CD14-positive monocyte (primary cell): Measurements from ENCODE around the gene BBS4. TPM values are rescaled to one million over a fixed set of nuclear protein-coding genes. Genes with fewer than 3 reads are reported as not detected.
"Not testable (repeated sequence)": the region's sequence is repeated elsewhere in the genome, so short reads cannot be mapped to it uniquely, and the experiment has no call there.

Experiments used
- DNase-seq, 3 donors: peaks; one replicate each; pipeline ENCODE4 v3.0.0-alpha.2; 2011 to 2022
- H2AFZ ChIP-seq: 2 replicates; pipeline ENCODE4 v1.6.0; 2012; ENCODE audit warnings: mild to moderate bottlenecking, low read depth, low read length, inconsistent platforms; ENCODE audit not compliant: insufficient read depth, poor library complexity, severe bottlenecking
- H3K27ac ChIP-seq, 2 donors: 1 replicate in 1 of 2; 2 replicates in 1 of 2; pipeline ENCODE4 v1.5.1; 2012 to 2013; ENCODE audit warnings: low read length in 2 of 2, control low read depth in 1 of 2, inconsistent platforms in 1 of 2, low read depth in 1 of 2, mild to moderate bottlenecking in 1 of 2
- H3K27me3 ChIP-seq, 2 donors: one replicate each; pipeline versions ENCODE4 v1.6.0 to v1.6.1; 2011 to 2013; ENCODE audit warnings: low read length in 2 of 2; ENCODE audit not compliant: control insufficient read depth in 2 of 2, insufficient read depth in 2 of 2
- H3K36me3 ChIP-seq, 2 donors: replicated peaks in 1 of 2; 1 replicate in 1 of 2; 2 replicates in 1 of 2; pipeline versions ENCODE4 v1.5.1 to v1.6.1; 2012 to 2013; ENCODE audit warnings: low read length in 2 of 2, control low read depth in 1 of 2, inconsistent platforms in 1 of 2, mild to moderate bottlenecking in 1 of 2; ENCODE audit not compliant: insufficient read depth in 2 of 2, control insufficient read depth in 1 of 2
- H3K4me1 ChIP-seq, 2 donors: 1 replicate in 1 of 2; 2 replicates in 1 of 2; pipeline versions ENCODE4 v1.5.1 to v1.6.1; 2012 to 2013; ENCODE audit warnings: low read length in 2 of 2, control low read depth in 1 of 2, inconsistent platforms in 1 of 2, mild to moderate bottlenecking in 1 of 2, moderate library complexity in 1 of 2; ENCODE audit not compliant: insufficient read depth in 2 of 2, control insufficient read depth in 1 of 2
- H3K4me2 ChIP-seq: replicated peaks from 2 replicates; pipeline ENCODE3; 2012; ENCODE audit warnings: low read length, moderate library complexity, mild to moderate bottlenecking; ENCODE audit not compliant: poor library complexity, severe bottlenecking; ENCODE audit errors: extremely low read depth
- H3K4me3 ChIP-seq, 3 experiments: fragments of 200-600 bp in 1 of 3; sonication (generic) in 1 of 3; replicated peaks in 1 of 3; 1 replicate in 2 of 3; 2 replicates in 1 of 3; pipeline ENCODE4 v1.5.1; 2011 to 2013; ENCODE audit warnings: low read length in 3 of 3, mild to moderate bottlenecking in 3 of 3, control low read depth in 2 of 3, low read depth in 2 of 3, inconsistent platforms in 1 of 3, moderate library complexity in 1 of 3
- H3K79me2 ChIP-seq: 2 replicates; pipeline ENCODE4 v1.6.0; 2012; ENCODE audit warnings: mild to moderate bottlenecking, control low read depth, inconsistent platforms, low read length, moderate library complexity; ENCODE audit not compliant: insufficient read depth
- H3K9ac ChIP-seq: 2 replicates; pipeline ENCODE4 v1.6.0; 2017; ENCODE audit warnings: low read length, mild to moderate bottlenecking; ENCODE audit not compliant: insufficient read depth, poor library complexity, severe bottlenecking
- H3K9me3 ChIP-seq, 2 donors: replicated peaks in 1 of 2; 1 replicate in 1 of 2; 2 replicates in 1 of 2; pipeline versions ENCODE4 v1.5.1 to v1.6.1; 2012 to 2013; ENCODE audit warnings: low read length in 2 of 2, control low read depth in 1 of 2; ENCODE audit not compliant: control insufficient read depth in 1 of 2, insufficient read depth in 1 of 2
- H4K20me1 ChIP-seq: 2 replicates; pipeline ENCODE4 v1.6.0; 2012; ENCODE audit warnings: mild to moderate bottlenecking, low read length, control low read depth, moderate library complexity; ENCODE audit not compliant: insufficient read depth
- H3K27ac Mint-ChIP-seq, 7 donors: one replicate each; pipeline ENCODE4 v1.8.0; 2020; ENCODE audit warnings: mild to moderate bottlenecking in 7 of 7, mixed read lengths in 7 of 7, moderate library complexity in 6 of 7, inconsistent platforms in 2 of 7
- H3K27me3 Mint-ChIP-seq, 3 donors: one replicate each; pipeline ENCODE4 v1.8.0; 2021 to 2022; ENCODE audit warnings: low read depth in 3 of 3, mild to moderate bottlenecking in 3 of 3, mixed read lengths in 3 of 3, moderate library complexity in 3 of 3, inconsistent platforms in 1 of 3
- H3K36me3 Mint-ChIP-seq, 2 donors: one replicate each; pipeline ENCODE4 v1.8.0; 2020; ENCODE audit warnings: mixed read lengths in 2 of 2, inconsistent platforms in 1 of 2, mild to moderate bottlenecking in 1 of 2
- H3K4me1 Mint-ChIP-seq: one replicate; pipeline ENCODE4 v1.8.0; 2020; ENCODE audit warnings: mild to moderate bottlenecking, mixed read lengths
- H3K4me3 Mint-ChIP-seq, 2 donors: one replicate each; pipeline ENCODE4 v1.8.0; 2020; ENCODE audit warnings: mild to moderate bottlenecking in 2 of 2, mixed read lengths in 2 of 2, moderate library complexity in 1 of 2
- H3K9me3 Mint-ChIP-seq, 7 donors: one replicate each; pipeline ENCODE4 v1.8.0; 2020 to 2022; ENCODE audit warnings: mixed read lengths in 7 of 7, mild to moderate bottlenecking in 6 of 7, moderate library complexity in 6 of 7, inconsistent platforms in 2 of 7
- CTCF ChIP-seq: fragments of 200-600 bp; IDR thresholded peaks from one replicate; pipeline ENCODE4 v1.8.0; 2022; ENCODE audit warnings: antibody characterized with exemption, mild to moderate bottlenecking
- WGBS: methylation state at CpG from one replicate; pipeline ENCODE4 v1.1.5; 2013; ENCODE audit warnings: missing lambda C conversion rate; ENCODE audit not compliant: insufficient coverage; 5-methylcytosine and 5-hydroxymethylcytosine counted together
- intact Hi-C, 2 donors: fragments of 100-400 bp; cut with micrococcal nuclease; formaldehyde crosslinking; loops; one replicate each; pipeline versions ENCODE4 v1.15.0 to v1.15.1; 2023
- polyA plus RNA-seq, 3 donors: library from polyadenylated mRNA; depleted of rRNA in 1 of 3; unstranded in 2 of 3; stranded (reverse) in 1 of 3; fragments of 300-500 nt in 2 of 3; fragments of >200 nt in 1 of 3; fragmentation: Illumina TruSeq in 2 of 3; gene quantifications; 1 replicate in 2 of 3; 2 replicates in 1 of 3; pipeline ENCODE4 v1.2.3, GENCODE V29; 2012 to 2021

The BBS4 gene
- polyA plus RNA-seq, 3 donors = 4.0 to 7.6 (median 4.1) TPM

- DNase-seq = no peak
- H3K9me3 Mint-ChIP-seq = no peaks in the 10 kb centered on the region
- no peak overlapping the region for H3K4me3 Mint-ChIP-seq
- H3K36me3 Mint-ChIP-seq = no peaks in the 10 kb centered on the region
- no peaks in the 10 kb centered on the region for H3K79me2 ChIP-seq
- no peak overlapping the region for H3K27ac ChIP-seq
- no peak overlapping the region for H3K9ac ChIP-seq
- H4K20me1 ChIP-seq = no peaks in the 10 kb centered on the region
- peaks cover 6% of the 10 kb centered on the region for H3K4me1 Mint-ChIP-seq
- H2AFZ ChIP-seq = no peak overlapping the region
- WGBS = 93% methylated on average over 3 of the region's 11 CpGs
- H3K27me3 ChIP-seq = no peaks in the 10 kb centered on the region
- intact Hi-C loops = no loop called here
- TF ChIP-seq CTCF = no peak
- H3K4me1 ChIP-seq = no peaks in the 10 kb centered on the region
- no peaks in the 10 kb centered on the region for H3K27me3 Mint-ChIP-seq
- no peak overlapping the region for H3K4me3 ChIP-seq
- no peaks in the 10 kb centered on the region for H3K9me3 ChIP-seq
- no peak overlapping the region for H3K27ac Mint-ChIP-seq
- H3K36me3 ChIP-seq = no peaks in the 10 kb centered on the region
- no peak overlapping the region for H3K4me2 ChIP-seq
Measured at GRCh38 chr15:72706266-72706665, 20.3 kb downstream of the BBS4 start.

- H3K4me2 ChIP-seq, H3K9me3 Mint-ChIP-seq, H3K79me2 ChIP-seq, H3K4me1 ChIP-seq, H3K27ac ChIP-seq, H3K4me3 Mint-ChIP-seq, H3K9ac ChIP-seq, H2AFZ ChIP-seq, H3K9me3 ChIP-seq, H3K4me1 Mint-ChIP-seq, intact Hi-C loops, H3K27me3 ChIP-seq, H3K4me3 ChIP-seq, H3K36me3 ChIP-seq, H3K27me3 Mint-ChIP-seq, DNase-seq, H3K36me3 Mint-ChIP-seq, H4K20me1 ChIP-seq: not testable (repeated sequence)
- 0% methylated on average over 1 of the region's 8 CpGs for WGBS
- H3K27ac Mint-ChIP-seq = peak overlapping the region in 1 of 7 donors; percentile 38
Measured at GRCh38 chr15:72708551-72709303, 22.7 kb downstream of the BBS4 start.
